SU-DHL-6 (cell line): ENCODE results near the gene CTU1.

Source experiments
- H2AFZ ChIP-seq: fragments of 200-600 bp; sonication (generic); 2 replicates; pipeline ENCODE4 v1.6.1; 2014; ENCODE audit warnings: low read depth, mild to moderate bottlenecking, moderate library complexity, mixed read lengths, antibody characterized with exemption, low read length; ENCODE audit not compliant: severe bottlenecking
- H3F3A ChIP-seq: fragments of 200-600 bp; shearing (Covaris generic); 2 replicates; pipeline ENCODE4 v1.6.0; 2016; ENCODE audit warnings: antibody characterized with exemption, mild to moderate bottlenecking; ENCODE audit not compliant: insufficient read depth
- H3K27ac ChIP-seq: fragments of 200-600 bp; sonication (generic); 2 replicates; pipeline ENCODE4 v1.5.1; 2016; ENCODE audit warnings: low read depth, mild to moderate bottlenecking, low read length, moderate library complexity, mixed read lengths
- H3K27me3 ChIP-seq: fragments of 200-600 bp; sonication (generic), shearing (Covaris generic); 2 replicates; pipeline ENCODE4 v1.6.0; 2014; ENCODE audit warnings: mild to moderate bottlenecking, low read length
- H3K36me3 ChIP-seq: fragments of 200-600 bp; sonication (generic); 2 replicates; pipeline ENCODE4 v1.6.1; 2014; ENCODE audit warnings: mild to moderate bottlenecking, low read length, mixed read lengths
- H3K4me2 ChIP-seq: fragments of 300-600, 200-600 bp; shearing (Covaris generic), sonication (generic); 2 replicates; pipeline ENCODE4 v1.6.0; 2014; ENCODE audit warnings: low read length, low read depth, mild to moderate bottlenecking; ENCODE audit not compliant: poor library complexity, severe bottlenecking
- H3K4me3 ChIP-seq: fragments of 200-600 bp; sonication (generic); 2 replicates; pipeline ENCODE4 v1.5.1; 2014; ENCODE audit warnings: antibody characterized with exemption, low read length, mild to moderate bottlenecking, mixed read lengths; ENCODE audit not compliant: insufficient read depth, poor library complexity, severe bottlenecking
- H3K79me2 ChIP-seq: fragments of 200-600 bp; sonication (generic); 2 replicates; pipeline ENCODE4 v1.6.1; 2014; ENCODE audit warnings: mild to moderate bottlenecking, low read length, moderate library complexity; ENCODE audit not compliant: insufficient read depth
- H3K9ac ChIP-seq: fragments of 200-600 bp; sonication (generic); 2 replicates; pipeline ENCODE4 v1.7.0; 2014; ENCODE audit warnings: mild to moderate bottlenecking, low read length
- H3K9me2 ChIP-seq: fragments of 200-600 bp; sonication (generic); replicated peaks from 2 replicates; pipeline ENCODE4 v1.6.1; 2014; ENCODE audit warnings: low read length; ENCODE audit not compliant: insufficient read depth
- H3K9me3 ChIP-seq: fragments of 200-600 bp; sonication (generic); 2 replicates; pipeline ENCODE4 v1.6.1; 2014; ENCODE audit warnings: low read length, mixed read lengths; ENCODE audit not compliant: insufficient read depth
- H4K20me1 ChIP-seq: fragments of 200-600 bp; sonication (generic); 2 replicates; pipeline ENCODE4 v1.6.1; 2014; ENCODE audit warnings: low read depth, mild to moderate bottlenecking, antibody characterized with exemption, low read length, moderate library complexity, mixed read lengths
- EZH2phosphoT487 ChIP-seq: fragments of 200-600 bp; sonication (generic), shearing (Covaris generic); conservative IDR thresholded peaks from 2 replicates; pipeline ENCODE4 v1.6.1; 2018; ENCODE audit warnings: mild to moderate bottlenecking, antibody characterized with exemption, low read length, moderate library complexity, mixed read lengths
- TF ChIP-seq, protein P1 (sequence below): fragments of 200-600 bp; sonication (generic); IDR thresholded peaks from one replicate; pipeline ENCODE4 v1.5.1; 2017; ENCODE audit warnings: antibody characterized with exemption, mild to moderate bottlenecking, low read length, moderate library complexity; ENCODE audit not compliant: insufficient read depth, poor library complexity, severe bottlenecking

CTU1 gene

DNA sequence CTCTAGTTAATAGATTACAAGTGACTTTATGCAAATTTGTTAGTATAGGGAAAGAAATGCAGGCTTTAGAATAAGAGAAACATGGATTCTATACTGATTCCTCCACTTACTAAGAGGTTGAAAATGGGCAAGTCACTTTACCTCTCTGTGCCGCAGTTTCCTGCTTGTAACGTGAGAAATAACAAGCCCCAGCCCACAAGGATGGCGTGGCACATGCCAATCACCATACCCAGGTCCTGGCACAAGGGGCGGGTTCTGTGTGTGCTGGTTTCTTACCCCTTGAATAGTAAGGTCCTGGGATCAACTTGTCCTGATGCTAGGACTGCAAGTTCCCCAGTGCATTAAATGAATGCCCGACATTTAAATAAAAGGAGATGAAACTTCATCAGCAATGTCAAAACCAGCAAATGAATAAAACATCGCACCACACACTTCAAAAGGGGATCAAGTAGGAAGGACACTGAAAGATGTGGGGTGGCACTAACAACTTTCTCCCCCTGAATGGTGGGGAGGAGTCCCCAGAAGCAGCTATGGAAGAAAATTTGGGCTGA is 8.6 kb upstream of the CTU1 start:
- Histone ChIP-seq H3K79me2 (no peaks in the 10 kb centered on the region), H3K4me3 (no peak overlapping the region), H3K9ac (no peak overlapping the region), H3F3A (no peaks in the 10 kb centered on the region), H3K27me3 (no peaks in the 10 kb centered on the region), H3K36me3 (no peaks in the 10 kb centered on the region), H4K20me1 (no peaks in the 10 kb centered on the region), H3K4me2 (no peak overlapping the region), H3K9me2 (no peaks in the 10 kb centered on the region), H2AFZ (no peak overlapping the region), H3K27ac (no peak overlapping the region), H3K9me3 (no peaks in the 10 kb centered on the region)
- no peak for TF ChIP-seq EZH2phosphoT487
- TF ChIP-seq, protein P1, sequence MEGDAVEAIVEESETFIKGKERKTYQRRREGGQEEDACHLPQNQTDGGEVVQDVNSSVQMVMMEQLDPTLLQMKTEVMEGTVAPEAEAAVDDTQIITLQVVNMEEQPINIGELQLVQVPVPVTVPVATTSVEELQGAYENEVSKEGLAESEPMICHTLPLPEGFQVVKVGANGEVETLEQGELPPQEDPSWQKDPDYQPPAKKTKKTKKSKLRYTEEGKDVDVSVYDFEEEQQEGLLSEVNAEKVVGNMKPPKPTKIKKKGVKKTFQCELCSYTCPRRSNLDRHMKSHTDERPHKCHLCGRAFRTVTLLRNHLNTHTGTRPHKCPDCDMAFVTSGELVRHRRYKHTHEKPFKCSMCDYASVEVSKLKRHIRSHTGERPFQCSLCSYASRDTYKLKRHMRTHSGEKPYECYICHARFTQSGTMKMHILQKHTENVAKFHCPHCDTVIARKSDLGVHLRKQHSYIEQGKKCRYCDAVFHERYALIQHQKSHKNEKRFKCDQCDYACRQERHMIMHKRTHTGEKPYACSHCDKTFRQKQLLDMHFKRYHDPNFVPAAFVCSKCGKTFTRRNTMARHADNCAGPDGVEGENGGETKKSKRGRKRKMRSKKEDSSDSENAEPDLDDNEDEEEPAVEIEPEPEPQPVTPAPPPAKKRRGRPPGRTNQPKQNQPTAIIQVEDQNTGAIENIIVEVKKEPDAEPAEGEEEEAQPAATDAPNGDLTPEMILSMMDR = no peak

DNA sequence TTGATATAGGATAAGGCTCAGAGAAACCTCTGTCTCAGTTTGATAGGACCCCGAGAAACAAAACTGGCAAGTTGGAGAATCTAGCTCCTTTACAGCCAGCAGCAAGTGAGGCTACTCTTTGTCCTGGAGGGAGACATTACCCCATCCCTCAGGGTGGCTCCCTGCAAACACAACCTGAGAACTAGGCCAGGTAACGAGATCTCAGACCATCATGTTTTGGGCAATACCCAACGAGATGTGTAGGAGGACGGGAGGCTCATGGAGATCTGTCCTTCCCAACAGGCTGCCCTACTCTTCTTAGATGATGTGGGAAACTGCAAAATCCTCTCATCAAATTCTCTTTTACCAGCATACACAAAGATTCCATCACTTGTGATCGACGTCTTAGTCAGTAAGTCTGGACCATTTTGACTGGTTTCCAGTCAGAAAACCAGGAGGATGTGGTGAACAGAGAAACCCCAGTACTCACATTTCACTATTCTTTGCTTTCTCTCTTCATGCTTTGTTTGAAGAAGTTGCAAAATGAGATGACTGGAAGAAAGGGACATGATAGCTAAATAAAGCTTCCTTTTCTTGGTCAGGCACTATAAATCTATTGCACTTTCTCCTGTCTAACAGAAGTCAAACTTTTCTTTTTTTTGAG is 6.0 kb upstream of the CTU1 start:
- H3K27ac ChIP-seq = no peak overlapping the region
- no peaks in the 10 kb centered on the region for H3K79me2 ChIP-seq
- H3K9me3 ChIP-seq = no peaks in the 10 kb centered on the region
- H2AFZ ChIP-seq = no peak overlapping the region
- no peak overlapping the region for H3K9ac ChIP-seq
- no peak overlapping the region for H3K4me3 ChIP-seq
- no peaks in the 10 kb centered on the region for H3F3A ChIP-seq
- no peaks in the 10 kb centered on the region for H4K20me1 ChIP-seq
- no peak overlapping the region for H3K4me2 ChIP-seq
- TF ChIP-seq, protein P1 = no peak
- TF ChIP-seq EZH2phosphoT487 = no peak
- H3K36me3 ChIP-seq = no peaks in the 10 kb centered on the region
- no peaks in the 10 kb centered on the region for H3K9me2 ChIP-seq
- no peaks in the 10 kb centered on the region for H3K27me3 ChIP-seq

DNA sequence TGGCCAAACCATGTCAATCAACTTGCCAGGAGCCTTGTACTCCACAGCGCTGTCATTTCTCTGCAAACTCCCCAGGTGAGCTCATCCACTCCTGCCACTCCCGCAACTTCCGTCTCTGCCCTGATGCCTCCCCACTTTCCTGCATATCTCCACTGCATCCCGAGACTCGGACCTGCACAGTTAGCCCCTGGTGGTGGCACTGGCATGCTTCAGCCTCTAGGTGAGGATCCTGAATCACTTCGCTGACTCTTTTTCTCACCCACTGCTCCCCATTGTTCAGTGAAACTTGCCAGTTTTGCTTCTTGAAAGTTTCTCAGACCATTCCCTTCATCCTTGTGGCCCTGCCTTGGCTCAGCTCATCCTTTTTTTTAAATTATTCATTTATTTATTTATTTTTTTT is 3.4 kb upstream of the CTU1 start:
- H3K4me3 ChIP-seq = no peak overlapping the region
- H3K9ac ChIP-seq = no peak overlapping the region
- H3F3A ChIP-seq = no peaks in the 10 kb centered on the region
- no peak overlapping the region for H3K27ac ChIP-seq
- no peak for TF ChIP-seq EZH2phosphoT487
- TF ChIP-seq, protein P1 = no peak
- H2AFZ ChIP-seq = no peak overlapping the region
- H3K79me2 ChIP-seq = peaks cover 13% of the 10 kb centered on the region
- H3K4me2 ChIP-seq = no peak overlapping the region
- H3K36me3 ChIP-seq = no peaks in the 10 kb centered on the region
- H3K9me2 ChIP-seq = no peaks in the 10 kb centered on the region
- no peaks in the 10 kb centered on the region for H3K27me3 ChIP-seq
- no peaks in the 10 kb centered on the region for H4K20me1 ChIP-seq
- no peaks in the 10 kb centered on the region for H3K9me3 ChIP-seq
